Measurements from ENCODE around the gene SLC1A6.

The SLC1A6 gene

GRCh38 chr19:14971474-14971873 is 8.2 kb downstream of the SLC1A6 start:
- no peaks in the 10 kb centered on the region for H3K27me3 ChIP-seq (replicated peaks; ENCODE audit: control insufficient read depth, insufficient read depth, low read length)
- H3K4me3 ChIP-seq (replicated peaks; ENCODE audit: low read depth, low read length): no peak overlapping the region
- TF ChIP-seq CTCF (IDR thresholded peaks at IDR 0.05; ENCODE audit: insufficient read depth, low read length, poor library complexity, severe bottlenecking): no peak
- H3K36me3 ChIP-seq (ENCODE audit: control insufficient read depth, insufficient read depth, low read length): no peaks in the 10 kb centered on the region
- no peak for DNase-seq (ENCODE audit: extremely low read depth, insufficient read length)

GRCh38 chr19:14968247-14968646 is 11.4 kb downstream of the SLC1A6 start:
- TF ChIP-seq CTCF (IDR thresholded peaks at IDR 0.05; ENCODE audit: insufficient read depth, low read length, poor library complexity, severe bottlenecking): no peak
- Histone ChIP-seq H3K4me3 (replicated peaks; ENCODE audit: low read depth, low read length) (no peak overlapping the region), H3K27me3 (replicated peaks; ENCODE audit: control insufficient read depth, insufficient read depth, low read length) (no peaks in the 10 kb centered on the region), H3K36me3 (ENCODE audit: control insufficient read depth, insufficient read depth, low read length) (no peaks in the 10 kb centered on the region)
- no peak for DNase-seq (ENCODE audit: extremely low read depth, insufficient read length)

- TF ChIP-seq CTCF (IDR thresholded peaks at IDR 0.05; ENCODE audit: insufficient read depth, low read length, poor library complexity, severe bottlenecking): no peak
- no peaks in the 10 kb centered on the region; the same call in 1 of the 2 replicates for H3K27me3 ChIP-seq (replicated peaks; ENCODE audit: control insufficient read depth, insufficient read depth, low read length)
- no peak overlapping the region for H3K4me3 ChIP-seq (replicated peaks; ENCODE audit: low read depth, low read length)
- H3K36me3 ChIP-seq (ENCODE audit: control insufficient read depth, insufficient read depth, low read length): no peaks in the 10 kb centered on the region
- no peak for DNase-seq (ENCODE audit: extremely low read depth, insufficient read length)
These were observed 17.5 kb downstream of the SLC1A6 start for GRCh38 chr19:14961956-14962685.

GRCh38 chr19:14959263-14959662 is 20.4 kb downstream of the SLC1A6 start:
- TF ChIP-seq CTCF (IDR thresholded peaks at IDR 0.05; ENCODE audit: insufficient read depth, low read length, poor library complexity, severe bottlenecking): no peak
- H3K27me3 ChIP-seq (replicated peaks; ENCODE audit: control insufficient read depth, insufficient read depth, low read length): no peaks in the 10 kb centered on the region; the same call in 1 of the 2 replicates
- no peak overlapping the region for H3K4me3 ChIP-seq (replicated peaks; ENCODE audit: low read depth, low read length)
- no peak for DNase-seq (ENCODE audit: extremely low read depth, insufficient read length)
- no peaks in the 10 kb centered on the region for H3K36me3 ChIP-seq (ENCODE audit: control insufficient read depth, insufficient read depth, low read length)

GRCh38 chr19:14957464-14957863 is 22.2 kb downstream of the SLC1A6 start:
- H3K36me3 ChIP-seq (ENCODE audit: control insufficient read depth, insufficient read depth, low read length): no peaks in the 10 kb centered on the region
- H3K27me3 ChIP-seq (replicated peaks; ENCODE audit: control insufficient read depth, insufficient read depth, low read length): no peaks in the 10 kb centered on the region; the same call in 1 of the 2 replicates
- no peak for DNase-seq (ENCODE audit: extremely low read depth, insufficient read length)
- H3K4me3 ChIP-seq (replicated peaks; ENCODE audit: low read depth, low read length): no peak overlapping the region
- no peak for TF ChIP-seq CTCF (IDR thresholded peaks at IDR 0.05; ENCODE audit: insufficient read depth, low read length, poor library complexity, severe bottlenecking)
